Limb (tissue), 2 donors: ENCODE data around the gene PTPMT1.

ENCODE experiments used
- DNase-seq, 2 donors: peaks; one replicate each; pipeline ENCODE4 v3.0.0-alpha.2; 2016; ENCODE audit errors: extremely low spot score in 2 of 2

The PTPMT1 gene

GRCh38 chr11:47578524-47579494, 13.4 kb downstream of the PTPMT1 start, which contains the start of the genes KBTBD4 and NDUFS3:
Gene KBTBD4, minus strand, starts transcription at chr11:47578970. Its CDS starts 19 bp downstream, at chr11:47578951.
Gene NDUFS3, plus strand, starts transcription at chr11:47579074. Its CDS starts 18 bp downstream, at chr11:47579092.
- peak; percentile 89 to 94 for DNase-seq

- DNase-seq: no peak
These were observed 18.4 kb downstream of the PTPMT1 start for GRCh38 chr11:47583844-47584243.

GRCh38 chr11:47586098-47586855, 20.9 kb downstream of the PTPMT1 start, which contains the start of gene FAM180B:
Gene FAM180B, plus strand, starts transcription at chr11:47586678. Its CDS starts 91 bp downstream, at chr11:47586769.
- peak in 1 of 2 donors; percentile 38 for DNase-seq

GRCh38 chr11:47587039-47587716, 21.8 kb downstream of the PTPMT1 start:
- DNase-seq: no peak

GRCh38 chr11:47587723-47588326, 22.4 kb downstream of the PTPMT1 start:
- DNase-seq: no peak

- no peak for DNase-seq
These were observed 23.7 kb downstream of the PTPMT1 start for GRCh38 chr11:47589118-47589517.

GRCh38 chr11:47589584-47589976, 24.2 kb downstream of the PTPMT1 start:
- no peak for DNase-seq

GRCh38 chr11:47589977-47590861, 24.8 kb downstream of the PTPMT1 start:
- DNase-seq: peak; percentile 69 to 84

GRCh38 chr11:47591764-47592163, 26.4 kb downstream of the PTPMT1 start:
- no peak for DNase-seq

- DNase-seq: no peak
These were observed 26.9 kb downstream of the PTPMT1 start for GRCh38 chr11:47592251-47592650.

GRCh38 chr11:47592970-47593369, 27.6 kb downstream of the PTPMT1 start:
- DNase-seq: no peak

GRCh38 chr11:47593492-47593933, 28.1 kb downstream of the PTPMT1 start:
- DNase-seq: no peak

GRCh38 chr11:47593934-47594855, 28.8 kb downstream of the PTPMT1 start, which contains the start of gene C1QTNF4:
Gene C1QTNF4, minus strand, starts transcription at chr11:47594411. Its CDS starts 3,601 bp downstream, at chr11:47590810.
- DNase-seq: peak in 1 of 2 donors; percentile 64

- DNase-seq: no peak
These were observed 29.6 kb downstream of the PTPMT1 start for GRCh38 chr11:47595029-47595428.

- no peak for DNase-seq
These were observed 30.6 kb downstream of the PTPMT1 start for GRCh38 chr11:47595967-47596366.

GRCh38 chr11:47599902-47600301, 34.5 kb downstream of the PTPMT1 start:
- no peak for DNase-seq

GRCh38 chr11:47603295-47603694, 37.9 kb downstream of the PTPMT1 start:
- no peak for DNase-seq

GRCh38 chr11:47605921-47606320, 40.5 kb downstream of the PTPMT1 start:
- no peak for DNase-seq

- no peak for DNase-seq
These were observed 41.3 kb downstream of the PTPMT1 start for GRCh38 chr11:47606731-47607130.
